IMR-90 (cell line): ENCODE data around the gene CALN1. TPM values are rescaled to one million over a fixed set of nuclear protein-coding genes. Genes with fewer than 3 reads are reported as not detected.

Experiments
- ATAC-seq: fragments of 200-7000 bp; cut with Tn5 transposase; 2 replicates; pipeline ENCODE4 v1.9.1; 2020; ENCODE audit warnings: low read depth, mild to moderate bottlenecking, moderate library complexity
- BruUV-seq: library from RNA; stranded (reverse); fragments of 400-500 nt; replicated peaks from 2 replicates; lab custom pipeline; 2021; lab: Mats Ljungman, UMichigan
- CTCF ChIA-PET: fragments of 300-600 bp; formaldehyde crosslinking; extraction: SDS; loops from one replicate; lab custom pipeline; 2021; ENCODE audit warnings: antibody characterized with exemption; lab: Yijun Ruan, JAX
- POLR2A ChIA-PET: fragments of 300-600 bp; sonication (Branson Sonifier 250); formaldehyde crosslinking; loops from one replicate; lab custom pipeline; 2022; ENCODE audit warnings: antibody characterized with exemption; ENCODE audit not compliant: unreplicated experiment; lab: Charles Lee
- DNase-seq: peaks from one replicate; pipeline ENCODE4 v3.0.0; 2013
- H2AFZ ChIP-seq: replicated peaks from 2 replicates; pipeline ENCODE3; 2013; ENCODE audit warnings: low read length, mild to moderate bottlenecking; ENCODE audit not compliant: poor library complexity
- H2AK5ac ChIP-seq: 2 replicates; pipeline ENCODE4 v1.6.1; 2013; ENCODE audit warnings: low read depth, low read length, inconsistent platforms
- H2AK9ac ChIP-seq: replicated peaks from 2 replicates; pipeline ENCODE3; 2013; ENCODE audit warnings: mild to moderate bottlenecking, low read depth, low read length, moderate library complexity; ENCODE audit not compliant: poor library complexity
- H2BK120ac ChIP-seq: 2 replicates; pipeline ENCODE4 v1.6.1; 2013; ENCODE audit warnings: low read depth, low read length, inconsistent platforms
- H2BK15ac ChIP-seq: 3 replicates; pipeline ENCODE4 v1.6.1; 2013; ENCODE audit warnings: low read depth, low read length, inconsistent platforms
- H2BK20ac ChIP-seq: 2 replicates; pipeline ENCODE4 v1.6.1; 2013; ENCODE audit warnings: low read depth, mild to moderate bottlenecking, inconsistent platforms, low read length, moderate library complexity
- H2BK5ac ChIP-seq: 2 replicates; pipeline ENCODE4 v1.6.1; 2013; ENCODE audit warnings: mild to moderate bottlenecking, low read depth, low read length, inconsistent platforms; ENCODE audit not compliant: poor library complexity, severe bottlenecking
- H3K14ac ChIP-seq: replicated peaks from 2 replicates; pipeline ENCODE4 v1.6.1; 2013; ENCODE audit warnings: low read depth, low read length, inconsistent platforms
- H3K18ac ChIP-seq: 2 replicates; pipeline ENCODE4 v1.6.1; 2013; ENCODE audit warnings: low read depth, low read length, control low read depth
- H3K23ac ChIP-seq: 2 replicates; pipeline ENCODE4 v1.6.1; 2013; ENCODE audit warnings: low read depth, low read length, inconsistent platforms
- H3K27ac ChIP-seq: 2 replicates; pipeline ENCODE4 v1.5.1; 2013; ENCODE audit warnings: mild to moderate bottlenecking, control low read depth, low read length; ENCODE audit not compliant: insufficient read depth
- H3K27me3 ChIP-seq: 2 replicates; pipeline ENCODE4 v1.6.1; 2013; ENCODE audit warnings: low read length; ENCODE audit not compliant: control insufficient read depth, insufficient read depth
- H3K36me3 ChIP-seq: 2 replicates; pipeline ENCODE4 v1.6.1; 2013; ENCODE audit warnings: low read length, mixed read lengths; ENCODE audit not compliant: control insufficient read depth, insufficient read depth
- H3K4ac ChIP-seq: 2 replicates; pipeline ENCODE4 v1.6.1; 2013; ENCODE audit warnings: low read depth, low read length, inconsistent platforms
- H3K4me1 ChIP-seq: 2 replicates; pipeline ENCODE4 v1.6.1; 2013; ENCODE audit warnings: low read length, mixed read lengths; ENCODE audit not compliant: control insufficient read depth, insufficient read depth
- H3K4me2 ChIP-seq: 2 replicates; pipeline ENCODE4 v1.6.1; 2013; ENCODE audit warnings: low read depth, mild to moderate bottlenecking, control low read depth, low read length, moderate library complexity
- H3K4me3 ChIP-seq: 2 replicates; pipeline ENCODE4 v1.5.1; 2013; ENCODE audit warnings: low read depth, mild to moderate bottlenecking, control low read depth, low read length, moderate library complexity; ENCODE audit not compliant: insufficient read depth
- H3K56ac ChIP-seq: 2 replicates; pipeline ENCODE4 v1.6.1; 2013; ENCODE audit warnings: low read length, inconsistent platforms; ENCODE audit not compliant: insufficient read depth; ENCODE audit errors: extremely low read depth
- H3K79me1 ChIP-seq, 2 experiments: 2 replicates each; pipeline ENCODE4 v1.6.1; 2013; ENCODE audit warnings: low read length in 2 of 2, inconsistent platforms in 1 of 2, low read depth in 1 of 2
- H3K9ac ChIP-seq: 2 replicates; pipeline ENCODE4 v1.6.1; 2013; ENCODE audit warnings: low read depth, low read length, control low read depth
- H3K9me1 ChIP-seq: 2 replicates; pipeline ENCODE4 v1.6.1; 2013; ENCODE audit warnings: low read length, inconsistent platforms; ENCODE audit not compliant: insufficient read depth
- H3K9me3 ChIP-seq: 2 replicates; pipeline ENCODE4 v1.6.1; 2013; ENCODE audit warnings: low read length; ENCODE audit not compliant: control insufficient read depth, insufficient read depth
- H4K20me1 ChIP-seq: 2 replicates; pipeline ENCODE4 v1.6.1; 2013; ENCODE audit warnings: low read length, inconsistent platforms; ENCODE audit not compliant: insufficient read depth
- H4K5ac ChIP-seq: 2 replicates; pipeline ENCODE4 v1.6.1; 2013; ENCODE audit warnings: mild to moderate bottlenecking, low read depth, low read length, control low read depth
- H4K8ac ChIP-seq, 2 experiments: 2 replicates each; pipeline ENCODE4 v1.6.1; 2013; ENCODE audit warnings: low read depth in 2 of 2, low read length in 2 of 2, control low read depth in 1 of 2, inconsistent platforms in 1 of 2
- H4K91ac ChIP-seq: 2 replicates; pipeline ENCODE4 v1.6.1; 2013; ENCODE audit warnings: low read depth, low read length, inconsistent platforms; ENCODE audit not compliant: insufficient read depth
- BHLHE40 ChIP-seq: fragments of 150-350 bp; IDR thresholded peaks from 2 replicates; pipeline ENCODE4 v1.6.1; 2016; ENCODE audit warnings: mild to moderate bottlenecking, low read depth, low read length
- CHD1 ChIP-seq: IDR thresholded peaks from 2 replicates; pipeline ENCODE4 v1.6.1; 2012; ENCODE audit warnings: low read depth, low read length, improper control_type of control experiment
- CTCF ChIP-seq: conservative IDR thresholded peaks from 2 replicates; pipeline ENCODE4 v1.5.1; 2012; ENCODE audit warnings: mild to moderate bottlenecking, low read depth, low read length, improper control_type of control experiment
- ELK1 ChIP-seq: fragments of 150-350 bp; IDR thresholded peaks from 2 replicates; pipeline ENCODE4 v1.6.1; 2016; ENCODE audit warnings: low read depth, mild to moderate bottlenecking, low read length, moderate library complexity, borderline replicate concordance
- MAFK ChIP-seq: IDR thresholded peaks from 2 replicates; pipeline ENCODE4 v1.6.1; 2012; ENCODE audit warnings: low read depth, low read length, improper control_type of control experiment
- MAZ ChIP-seq: IDR thresholded peaks from 2 replicates; pipeline ENCODE4 v1.6.1; 2012; ENCODE audit warnings: low read depth, mild to moderate bottlenecking, low read length, improper control_type of control experiment, moderate library complexity, borderline replicate concordance
- MXI1 ChIP-seq: IDR thresholded peaks from 2 replicates; pipeline ENCODE4 v1.6.1; 2012; ENCODE audit warnings: low read depth, mild to moderate bottlenecking, low read length, moderate library complexity, borderline replicate concordance
- NFE2L2 ChIP-seq: fragments of 150-350 bp; IDR thresholded peaks from 2 replicates; pipeline ENCODE4 v1.6.1; 2016; ENCODE audit warnings: low read depth, mild to moderate bottlenecking, low read length
- POLR2A ChIP-seq: IDR thresholded peaks from 2 replicates; pipeline ENCODE4 v1.6.1; 2012; ENCODE audit warnings: mild to moderate bottlenecking, low read depth, low read length
- RFX5 ChIP-seq: IDR thresholded peaks from 2 replicates; pipeline ENCODE4 v1.8.0; 2012; ENCODE audit warnings: low read depth, mild to moderate bottlenecking, low read length, moderate library complexity
- WGBS, 2 experiments: methylation state at CpG; one replicate each; pipeline versions ENCODE4 v1.1.5 to v1.1.7; 2013; ENCODE audit warnings: missing lambda C conversion rate in 2 of 2; ENCODE audit not compliant: insufficient read length in 1 of 2; ENCODE audit errors: extremely low coverage in 2 of 2; 5-methylcytosine and 5-hydroxymethylcytosine counted together
- dilution Hi-C: fragments of 300-500 bp; cut with HindIII; formaldehyde crosslinking; loops from one replicate; pipeline ENCODE4 v1.14.3; 2018; ENCODE audit warnings: low sequenced_read_pairs; ENCODE audit not compliant: unreplicated experiment
- in situ Hi-C: fragments of 300-500 bp; cut with MboI; formaldehyde crosslinking; loops from 3 replicates; pipeline ENCODE4 v1.14.3; 2019; ENCODE audit warnings: low sequenced_read_pairs, inconsistent platforms, mixed read lengths
- intact Hi-C: fragments of 100-400 bp; cut with micrococcal nuclease; formaldehyde crosslinking; loops from 2 replicates; pipeline ENCODE4 v1.10.0; 2022
- polyA plus RNA-seq, 3 experiments: library from polyadenylated mRNA; depleted of rRNA; stranded (reverse); fragments of >200 nt; gene quantifications; 2 replicates each; pipeline ENCODE4 v1.2.3, GENCODE V29; 2012; ENCODE audit warnings: low replicate concordance in 1 of 3
- total RNA-seq: library from RNA; depleted of rRNA; stranded (reverse); fragments of >200 nt; gene quantifications from 2 replicates; pipeline ENCODE4 v1.2.3, GENCODE V29; 2012
- TF ChIP-seq, protein P1 (sequence below): fragments of 150-350 bp; IDR thresholded peaks from 2 replicates; pipeline ENCODE4 v1.6.1; 2017; ENCODE audit warnings: mild to moderate bottlenecking, antibody characterized with exemption, low read length, low read depth

The CALN1 gene
- total and polyA plus RNA-seq, 2 of the 4 experiments (the other 2 are of a cell fraction), result not detected

DNA sequence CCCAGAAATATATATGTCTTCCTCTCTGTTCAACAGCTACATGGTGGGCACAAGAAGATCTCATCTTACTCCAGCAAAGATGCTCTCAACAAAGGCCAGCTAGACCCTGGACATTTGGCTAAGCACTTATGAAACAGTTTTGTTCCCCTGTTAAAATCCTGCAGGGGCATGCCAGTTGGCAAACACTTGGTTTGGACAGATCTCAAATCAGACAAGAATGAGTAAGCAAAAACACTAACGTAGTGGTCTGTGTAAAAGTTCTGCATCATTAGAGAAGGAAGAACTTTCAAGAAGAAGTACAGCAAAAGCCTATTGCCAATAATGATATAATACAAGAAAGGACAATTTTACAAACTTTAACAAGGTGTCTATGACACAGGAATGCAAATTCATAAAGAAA, 125.6 kb downstream of the CALN1 start:
- H2BK20ac ChIP-seq, result no peak overlapping the region
- dilution Hi-C loops, result no loop called here
- H2AK5ac ChIP-seq, result no peak overlapping the region
- no peak overlapping the region for H3K4ac ChIP-seq
- no peak overlapping the region for H2AFZ ChIP-seq
- H2AK9ac ChIP-seq, result no peak overlapping the region
- no peaks in the 10 kb centered on the region for H3K9me1 ChIP-seq
- H2BK15ac ChIP-seq, result no peak overlapping the region
- BruUV-seq, result no TSS peak
- no peak overlapping the region for H3K56ac ChIP-seq
- no peak overlapping the region for H3K9ac ChIP-seq
- no peak overlapping the region for H3K4me3 ChIP-seq
- no peak overlapping the region for H4K91ac ChIP-seq
- no peak for DNase-seq
- no peak overlapping the region for H4K5ac ChIP-seq
- no peaks in the 10 kb centered on the region for H4K20me1 ChIP-seq
- no peak overlapping the region for H4K8ac ChIP-seq
- in situ Hi-C loops, result no loop called here
- H3K79me1 ChIP-seq, result no peaks in the 10 kb centered on the region
- no CpG with 5 or more reads among the region's 1 CpG for WGBS, 2 experiments
- peaks cover 5% of the 10 kb centered on the region; the same call in 1 of the 2 replicates for H3K9me3 ChIP-seq
- no peak overlapping the region for H3K4me2 ChIP-seq
- no peak overlapping the region for H3K14ac ChIP-seq
- H2BK120ac ChIP-seq, result no peak overlapping the region
- POLR2A ChIA-PET, result no interaction called here
- no peaks in the 10 kb centered on the region for H3K36me3 ChIP-seq
- no peak for ATAC-seq
- no peaks in the 10 kb centered on the region for H3K27me3 ChIP-seq
- no peak overlapping the region for H3K27ac ChIP-seq
- CTCF ChIA-PET, result no interaction called here
- intact Hi-C loops, result no loop called here
- TF ChIP-seq POLR2A (no peak), CHD1 (no peak), MAZ (no peak), ELK1 (no peak), MAFK (no peak), NFE2L2 (no peak), BHLHE40 (no peak), RFX5 (no peak), MXI1 (no peak), CTCF (no peak)
- TF ChIP-seq, protein P1, sequence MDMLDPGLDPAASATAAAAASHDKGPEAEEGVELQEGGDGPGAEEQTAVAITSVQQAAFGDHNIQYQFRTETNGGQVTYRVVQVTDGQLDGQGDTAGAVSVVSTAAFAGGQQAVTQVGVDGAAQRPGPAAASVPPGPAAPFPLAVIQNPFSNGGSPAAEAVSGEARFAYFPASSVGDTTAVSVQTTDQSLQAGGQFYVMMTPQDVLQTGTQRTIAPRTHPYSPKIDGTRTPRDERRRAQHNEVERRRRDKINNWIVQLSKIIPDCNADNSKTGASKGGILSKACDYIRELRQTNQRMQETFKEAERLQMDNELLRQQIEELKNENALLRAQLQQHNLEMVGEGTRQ, result no peak
- H3K4me1 ChIP-seq, result no peaks in the 10 kb centered on the region
- H3K18ac ChIP-seq, result no peak overlapping the region
- no peak overlapping the region for H3K23ac ChIP-seq
- no peak overlapping the region for H2BK5ac ChIP-seq
